Tibial nerve (tissue), 4 donors: ENCODE data around the gene PCBP3.

Experiments
- CTCF ChIP-seq, 5 experiments: fragments of 200-600 bp in 3 of 5; fragments of 450-650 bp in 2 of 5; sonication (generic) in 3 of 5; IDR thresholded peaks; one replicate each; pipeline ENCODE4 v1.5.1; 2016 to 2019; ENCODE audit warnings: antibody characterized with exemption in 5 of 5, mild to moderate bottlenecking in 3 of 5, moderate library complexity in 2 of 5
- EP300 ChIP-seq, 2 donors: sonication (generic); formaldehyde crosslinking; IDR thresholded peaks; one replicate each; pipeline ENCODE4 v1.6.1; 2017; ENCODE audit warnings: antibody characterized with exemption in 2 of 2, mild to moderate bottlenecking in 1 of 2
- POLR2A ChIP-seq, 2 donors: fragments of 450-650 bp; IDR thresholded peaks; one replicate each; pipeline ENCODE4 v1.6.1; 2017; ENCODE audit warnings: antibody characterized with exemption in 2 of 2, mild to moderate bottlenecking in 2 of 2, moderate library complexity in 2 of 2

- TF ChIP-seq POLR2A (IDR thresholded peaks at IDR 0.05) = no peak
- no peak for TF ChIP-seq CTCF (IDR thresholded peaks at IDR 0.05)
- TF ChIP-seq EP300 (IDR thresholded peaks at IDR 0.05) = no peak
These were observed 308.2 kb downstream of the PCBP3 start for GRCh38 chr21:45951676-45952075.
